ENCODE results near the gene DNER.

GRCh38 chr2:229446350-229446749, 268.0 kb downstream of the DNER start:
- TF ChIP-seq POLR2A (IDR thresholded peaks at IDR 0.05; ENCODE audit: low read depth, low read length) (no peak), MAX (IDR thresholded peaks at IDR 0.05; ENCODE audit: insufficient read depth, insufficient read length) (no peak), EZH2 (IDR thresholded peaks at IDR 0.05; ENCODE audit: borderline replicate concordance, low read depth, low read length, severe bottlenecking) (no peak), CTCF (IDR thresholded peaks at IDR 0.05; ENCODE audit: extremely low read depth in 1 of 2, insufficient read depth in 1 of 2, low read depth in 1 of 2, low read length in 2 of 2) (no peak), POLR2AphosphoS5 (IDR thresholded peaks at IDR 0.05; ENCODE audit: insufficient read depth, low read depth, low read length) (no peak), JUN (IDR thresholded peaks at IDR 0.05; ENCODE audit: borderline replicate concordance, insufficient read depth, insufficient read length, low read depth) (no peak), FOS (IDR thresholded peaks at IDR 0.05; ENCODE audit: borderline replicate concordance, insufficient read depth, low read length) (no peak)
